ENCODE results near the gene MX1.

The MX1 gene

DNA sequence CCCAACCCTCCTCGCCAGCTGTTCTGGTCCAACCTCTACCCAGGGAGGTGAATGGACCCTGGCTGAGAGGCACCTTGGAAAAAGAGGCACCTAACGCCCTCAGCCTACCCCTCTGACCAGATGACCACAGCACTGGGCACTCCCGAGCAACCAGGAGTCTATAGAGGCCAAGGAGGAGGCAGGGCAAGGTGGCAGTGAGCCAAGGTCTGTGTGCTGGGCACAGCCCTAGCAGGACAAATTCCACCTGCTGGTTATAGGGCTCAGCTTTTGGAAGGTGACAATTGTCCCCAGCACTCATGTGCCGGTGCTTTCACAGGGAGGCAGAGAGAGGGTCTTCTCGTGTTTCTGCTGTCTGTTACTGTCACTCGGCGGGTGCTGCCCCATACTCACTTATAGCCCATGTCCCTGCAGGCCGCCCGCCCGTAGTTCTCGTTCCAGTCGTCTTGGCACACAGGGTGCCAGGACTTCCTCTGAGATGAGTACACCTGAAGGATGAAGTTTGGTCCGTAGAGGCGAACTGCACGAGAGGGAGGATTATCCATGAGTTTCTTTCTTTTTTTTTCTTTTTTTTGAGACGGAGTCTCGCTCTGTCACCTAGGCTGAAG lies 54.1 kb downstream of the MX1 start:
- DNase-seq (ENCODE audit: extremely low read depth, low read depth): no peak
- TF ChIP-seq CTCF (IDR thresholded peaks at IDR 0.05; ENCODE audit: low read depth, low read length, missing control alignments): no peak
- H3K4me3 ChIP-seq (replicated peaks; ENCODE audit: low read depth, low read length): no peak overlapping the region

- no peak overlapping the region for H3K4me3 ChIP-seq (replicated peaks; ENCODE audit: low read depth, low read length)
- no peak for DNase-seq (ENCODE audit: extremely low read depth, low read depth)
- no peak for TF ChIP-seq CTCF (IDR thresholded peaks at IDR 0.05; ENCODE audit: low read depth, low read length, missing control alignments)
These were observed 55.2 kb downstream of the MX1 start for GRCh38 chr21:41481191-41481590.

GRCh38 chr21:41482301-41482700 lies 56.3 kb downstream of the MX1 start:
- DNase-seq (ENCODE audit: extremely low read depth, low read depth): no peak
- TF ChIP-seq CTCF (IDR thresholded peaks at IDR 0.05; ENCODE audit: low read depth, low read length, missing control alignments): no peak
- H3K4me3 ChIP-seq (replicated peaks; ENCODE audit: low read depth, low read length): no peak overlapping the region

GRCh38 chr21:41482980-41483379 lies 56.9 kb downstream of the MX1 start:
- H3K4me3 ChIP-seq (replicated peaks; ENCODE audit: low read depth, low read length): no peak overlapping the region
- no peak for TF ChIP-seq CTCF (IDR thresholded peaks at IDR 0.05; ENCODE audit: low read depth, low read length, missing control alignments)
- DNase-seq (ENCODE audit: extremely low read depth, low read depth): no peak

- TF ChIP-seq CTCF (IDR thresholded peaks at IDR 0.05; ENCODE audit: low read depth, low read length, missing control alignments): no peak
- no peak for DNase-seq (ENCODE audit: extremely low read depth, low read depth)
These were observed 57.4 kb downstream of the MX1 start for GRCh38 chr21:41483415-41483814.

GRCh38 chr21:41483973-41484372 lies 57.9 kb downstream of the MX1 start:
- H3K4me3 ChIP-seq (replicated peaks; ENCODE audit: low read depth, low read length): no peak overlapping the region
- DNase-seq (ENCODE audit: extremely low read depth, low read depth): no peak
- TF ChIP-seq CTCF (IDR thresholded peaks at IDR 0.05; ENCODE audit: low read depth, low read length, missing control alignments): no peak

More at GRCh38 chr21:41483415-41483814, 57.4 kb downstream of the MX1 start:
- no peak overlapping the region for H3K4me3 ChIP-seq (replicated peaks; ENCODE audit: low read depth, low read length)

DNA sequence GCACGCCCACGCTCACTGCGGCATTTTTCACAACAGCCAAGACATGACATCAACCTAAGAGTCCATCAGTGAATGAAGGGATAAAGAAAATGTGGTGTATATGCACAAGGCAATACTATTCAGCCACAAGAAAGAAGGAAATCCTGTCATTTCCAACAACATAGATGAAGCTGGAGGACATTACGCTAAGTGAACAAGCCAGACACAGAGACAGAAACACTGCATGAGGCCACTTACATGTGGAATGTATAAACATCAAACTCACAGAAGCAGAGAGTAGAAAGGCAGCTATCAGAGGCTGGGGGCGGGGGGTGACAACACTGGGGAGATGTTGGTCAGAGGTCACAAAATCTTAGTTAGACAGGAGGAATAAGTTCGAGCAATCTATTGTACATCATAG lies 61.0 kb downstream of the MX1 start:
- TF ChIP-seq CTCF (IDR thresholded peaks at IDR 0.05; ENCODE audit: low read depth, low read length, missing control alignments): no peak
- DNase-seq (ENCODE audit: extremely low read depth, low read depth): no peak

More for the DNA sequence above, 61.0 kb downstream of the MX1 start:
- no peak overlapping the region for H3K4me3 ChIP-seq (replicated peaks; ENCODE audit: low read depth, low read length)

Measured in HFF-Myc (cell line).